A673 (cell line): ENCODE data around the gene TSC22D2.

Source experiments
- CTCF ChIP-seq: fragments of 300-800, 200-600 bp; sonication (generic); conservative IDR thresholded peaks from 2 replicates; pipeline ENCODE4 v1.5.1; 2017; ENCODE audit warnings: low read depth, mild to moderate bottlenecking, antibody characterized with exemption, low read length, moderate library complexity, mixed read lengths
- EZH2 ChIP-seq: fragments of 200-600 bp; sonication (generic); IDR thresholded peaks from 2 replicates; pipeline ENCODE4 v1.6.1; 2017; ENCODE audit warnings: borderline replicate concordance, low read depth, mild to moderate bottlenecking, mixed read lengths, antibody characterized with exemption, low read length; ENCODE audit not compliant: poor library complexity, severe bottlenecking

- TF ChIP-seq CTCF (no peak), EZH2 (no peak)
These were observed 56.6 kb downstream of the TSC22D2 start for GRCh38 chr3:150464684-150465083.
